ENCODE measurements around the gene ZNF286A.
"Not testable (repeated sequence)": the region's sequence is repeated elsewhere in the genome, so short reads cannot be mapped to it uniquely, and the experiment has no call there.

The ZNF286A gene

GRCh38 chr17:15738066-15738465 is 38.5 kb downstream of the ZNF286A start:
- Histone ChIP-seq H3K27me3 (no peaks in the 10 kb centered on the region), H3K36me3 (no peaks in the 10 kb centered on the region), H3K27ac (no peak overlapping the region), H3K9me3 (no peaks in the 10 kb centered on the region), H3K4me1 (no peaks in the 10 kb centered on the region), H3K4me3 (no peak overlapping the region)
- no peak for TF ChIP-seq CTCF (IDR thresholded peaks at IDR 0.05)
- DNase-seq = no peak
- intact Hi-C loops (cut with DNase I; ENCODE audit: low total_unique reads) = no loop called here

DNA sequence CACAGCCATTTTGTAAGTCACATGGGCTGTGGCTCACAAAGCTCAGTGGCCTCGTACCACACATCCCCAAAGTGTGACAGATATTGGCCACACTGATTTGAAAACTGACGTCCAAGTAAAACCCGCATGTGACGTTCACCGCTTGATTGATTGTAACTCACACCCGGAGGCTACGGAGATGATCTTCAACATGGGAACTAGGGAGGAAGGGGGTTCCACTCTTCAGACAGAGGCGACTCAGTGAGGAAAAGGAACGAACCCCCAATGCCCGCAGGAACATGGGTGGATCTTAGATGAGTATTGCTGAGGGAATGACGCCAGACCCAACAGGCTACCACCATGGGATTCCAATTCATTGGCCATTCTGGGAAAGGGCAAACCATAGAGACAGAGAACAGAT is 39.7 kb downstream of the ZNF286A start:
- intact Hi-C loops (cut with DNase I; ENCODE audit: low total_unique reads); H3K9me3 ChIP-seq; H3K4me3 ChIP-seq; H3K36me3 ChIP-seq; DNase-seq; H3K27ac ChIP-seq; H3K27me3 ChIP-seq; H3K4me1 ChIP-seq: not testable (repeated sequence)

DNA sequence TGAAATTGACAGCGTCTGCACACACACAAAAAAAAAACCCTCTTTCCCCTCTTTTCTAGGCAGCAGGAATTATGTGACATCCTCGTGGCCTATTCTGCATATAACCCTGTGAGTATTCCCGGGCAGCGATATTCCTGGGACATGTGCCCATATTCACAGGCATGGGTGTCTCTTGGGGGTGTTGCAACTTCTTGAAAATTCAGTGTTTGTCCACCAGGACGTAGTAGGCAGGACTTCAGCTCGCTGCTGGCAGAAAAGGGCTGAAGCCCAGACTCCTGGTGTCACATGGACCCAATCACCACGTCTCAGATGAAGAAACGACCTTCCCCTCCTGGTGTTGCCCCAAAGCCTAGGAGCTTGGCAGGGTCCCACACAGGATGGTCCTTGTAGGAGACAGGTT is 40.5 kb downstream of the ZNF286A start:
- H3K27me3 ChIP-seq; H3K4me1 ChIP-seq; H3K4me3 ChIP-seq; H3K9me3 ChIP-seq; intact Hi-C loops (cut with DNase I; ENCODE audit: low total_unique reads); H3K27ac ChIP-seq; DNase-seq; H3K36me3 ChIP-seq: not testable (repeated sequence)

GRCh38 chr17:15740570-15741120 is 41.1 kb downstream of the ZNF286A start:
- no peak overlapping the region for H3K27ac ChIP-seq
- intact Hi-C loops (cut with DNase I; ENCODE audit: low total_unique reads) = no loop called here
- H3K36me3 ChIP-seq = no peaks in the 10 kb centered on the region
- H3K4me1 ChIP-seq = no peaks in the 10 kb centered on the region
- no peaks in the 10 kb centered on the region for H3K9me3 ChIP-seq
- no peak for DNase-seq
- TF ChIP-seq CTCF (IDR thresholded peaks at IDR 0.05) = no peak
- H3K27me3 ChIP-seq = no peaks in the 10 kb centered on the region
- H3K4me3 ChIP-seq = no peak overlapping the region

GRCh38 chr17:15741624-15742023 is 42.1 kb downstream of the ZNF286A start:
- no peak for TF ChIP-seq CTCF (IDR thresholded peaks at IDR 0.05)
- Histone ChIP-seq H3K27me3 (no peaks in the 10 kb centered on the region), H3K4me1 (no peaks in the 10 kb centered on the region), H3K9me3 (no peaks in the 10 kb centered on the region), H3K27ac (no peak overlapping the region), H3K36me3 (no peaks in the 10 kb centered on the region), H3K4me3 (no peak overlapping the region)
- no peak for DNase-seq
- intact Hi-C loops (cut with DNase I; ENCODE audit: low total_unique reads) = no loop called here

DNA sequence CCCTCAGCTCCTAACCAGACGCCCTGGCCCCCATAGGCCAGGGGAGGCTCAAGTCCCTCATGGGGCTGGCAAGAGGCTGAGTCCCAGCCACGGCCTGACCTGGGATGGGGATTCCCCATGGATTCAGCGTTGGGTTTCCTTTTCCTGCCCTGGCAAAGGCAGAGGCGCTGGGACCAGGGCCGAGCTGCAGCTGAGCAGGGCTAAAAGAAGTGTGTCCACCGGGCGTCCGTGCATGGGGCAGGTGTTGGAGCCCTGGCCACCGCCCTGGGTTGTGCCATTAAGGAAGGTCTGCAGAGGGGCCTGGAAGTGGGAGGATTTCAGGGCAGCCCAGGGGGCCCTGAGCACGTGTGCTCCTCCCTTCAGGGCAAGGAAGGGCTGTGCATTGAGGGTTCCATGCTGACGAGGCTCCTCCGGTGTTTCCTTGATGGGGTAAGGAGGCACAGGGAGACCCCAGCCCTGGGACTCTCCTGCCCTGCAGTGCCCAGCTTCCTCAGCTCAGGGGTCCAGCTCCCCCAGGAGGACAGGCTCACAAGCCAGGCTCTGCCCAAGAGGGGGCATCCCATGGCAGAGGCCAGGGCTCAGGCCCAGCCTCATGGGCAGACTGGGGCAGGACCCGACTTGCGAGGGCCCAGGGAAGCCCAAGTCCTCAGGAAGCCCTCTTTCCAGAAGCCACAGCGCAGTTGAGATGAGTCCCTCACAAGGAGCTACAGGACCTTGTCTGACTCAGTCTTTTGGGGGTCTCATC is 42.7 kb downstream of the ZNF286A start:
- H3K9me3 ChIP-seq = no peaks in the 10 kb centered on the region
- intact Hi-C loops (cut with DNase I; ENCODE audit: low total_unique reads) = no loop called here
- no peak for TF ChIP-seq CTCF (IDR thresholded peaks at IDR 0.05)
- H3K27me3 ChIP-seq = no peaks in the 10 kb centered on the region
- H3K4me1 ChIP-seq = no peaks in the 10 kb centered on the region
- H3K27ac ChIP-seq = no peak overlapping the region
- no peak for DNase-seq
- H3K36me3 ChIP-seq = no peaks in the 10 kb centered on the region
- H3K4me3 ChIP-seq = no peak overlapping the region

Measured in tibial artery (tissue), 4 donors.